Caco-2 (cell line): Measurements from ENCODE around the gene PLAC8L1. TPM values are rescaled to one million over a fixed set of nuclear protein-coding genes. Genes with fewer than 3 reads are reported as not detected.

Experiments
- BruUV-seq: library from RNA; stranded (reverse); fragments of 400-500 nt; replicated peaks from 2 replicates; lab custom pipeline; 2021; lab: Mats Ljungman, UMichigan
- CTCF ChIA-PET: fragments of 300-600 bp; sonication (Branson Sonifier 250); formaldehyde crosslinking; loops from one replicate; lab custom pipeline; 2022; ENCODE audit warnings: antibody characterized with exemption; lab: Charles Lee
- POLR2A ChIA-PET: fragments of 300-600 bp; sonication (Branson Sonifier 250); formaldehyde crosslinking; loops from one replicate; lab custom pipeline; 2022; ENCODE audit warnings: antibody characterized with exemption; lab: Charles Lee
- DNase-seq, 2 experiments: peaks; one replicate each; pipeline versions ENCODE4 v3.0.0 to v3.0.0-alpha.2; 2020 to 2022
- H3K27me3 ChIP-seq: replicated peaks from 2 replicates; pipeline ENCODE4 v1.6.0; 2011; ENCODE audit warnings: low read length; ENCODE audit not compliant: control insufficient read depth, insufficient read depth
- H3K36me3 ChIP-seq: 2 replicates; pipeline ENCODE4 v1.5.1; 2011; ENCODE audit warnings: low read length; ENCODE audit not compliant: control insufficient read depth, insufficient read depth
- H3K4me1 ChIP-seq: fragments of 250-450 bp; sonication (Bioruptor Pico); 2 replicates; pipeline ENCODE4 v1.5.1; 2020; ENCODE audit warnings: mild to moderate bottlenecking
- H3K4me3 ChIP-seq: 2 replicates; pipeline ENCODE4 v1.5.1; 2011; ENCODE audit warnings: low read depth, mild to moderate bottlenecking, control low read depth, low read length
- H3K9me3 ChIP-seq: fragments of 250-450 bp; sonication (Bioruptor Pico); 2 replicates; pipeline ENCODE4 v1.5.1; 2020; ENCODE audit warnings: mild to moderate bottlenecking, moderate library complexity
- H3K27ac Mint-ChIP-seq: one replicate; pipeline ENCODE4 v1.8.0; 2022; ENCODE audit warnings: mixed read lengths; ENCODE audit not compliant: unreplicated experiment
- H3K27me3 Mint-ChIP-seq: one replicate; pipeline ENCODE4 v1.8.0; 2022; ENCODE audit warnings: mixed read lengths; ENCODE audit not compliant: insufficient read depth, unreplicated experiment
- H3K36me3 Mint-ChIP-seq: one replicate; pipeline ENCODE4 v1.8.0; 2022; ENCODE audit warnings: mild to moderate bottlenecking, mixed read lengths; ENCODE audit not compliant: insufficient read depth, unreplicated experiment
- H3K4me1 Mint-ChIP-seq: one replicate; pipeline ENCODE4 v1.8.0; 2022; ENCODE audit warnings: low read depth, mixed read lengths; ENCODE audit not compliant: unreplicated experiment
- H3K4me3 Mint-ChIP-seq: one replicate; pipeline ENCODE4 v1.8.0; 2022; ENCODE audit warnings: mild to moderate bottlenecking, moderate library complexity, mixed read lengths; ENCODE audit not compliant: unreplicated experiment
- H3K9me3 Mint-ChIP-seq: one replicate; pipeline ENCODE4 v1.8.0; 2022; ENCODE audit warnings: mixed read lengths; ENCODE audit not compliant: unreplicated experiment
- intact Hi-C: fragments of 100-400 bp; cut with micrococcal nuclease; formaldehyde crosslinking; loops from one replicate; pipeline ENCODE4 v1.10.0; 2022; ENCODE audit not compliant: unreplicated experiment
- total RNA-seq: library from RNA; stranded (reverse); gene quantifications from 2 replicates; pipeline ENCODE4 v1.2.3, GENCODE V29; 2022
- TF ChIP-seq, protein P1 (sequence below), 2 experiments: fragments of 200-600 bp in 1 of 2; IDR thresholded peaks; 1 replicate in 1 of 2; 2 replicates in 1 of 2; pipeline versions ENCODE4 v1.5.1 to v1.8.0; 2011 to 2022; ENCODE audit warnings: antibody characterized with exemption in 1 of 2, control low read depth in 1 of 2, inconsistent platforms in 1 of 2, low read depth in 1 of 2, low read length in 1 of 2, mild to moderate bottlenecking in 1 of 2, moderate library complexity in 1 of 2; ENCODE audit not compliant: insufficient read depth in 1 of 2, severe bottlenecking in 1 of 2, unreplicated experiment in 1 of 2

The PLAC8L1 gene
- total RNA-seq, 1 experiment from 2014 or later: 1.0 TPM

DNA sequence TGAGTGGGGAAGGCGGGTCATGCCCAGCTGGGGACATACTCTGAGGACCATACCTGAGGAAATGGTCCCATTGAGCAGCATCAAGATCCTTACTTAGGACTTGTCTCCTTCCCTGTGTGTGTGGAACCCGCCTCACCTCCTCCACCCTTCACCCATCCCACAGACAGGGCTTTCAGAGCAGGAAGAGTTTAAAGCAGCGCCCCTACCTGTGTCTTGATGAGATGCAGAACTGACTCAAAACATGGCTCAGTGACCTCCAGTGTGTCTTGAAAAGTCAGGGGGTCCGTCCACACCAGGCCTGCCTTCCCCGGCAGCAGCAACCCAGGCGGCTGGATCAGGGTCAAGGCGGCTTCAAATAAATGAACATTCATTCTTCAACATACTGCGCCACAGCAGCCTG lies 38.4 kb downstream of the PLAC8L1 start:
- peaks cover 68% of the 10 kb centered on the region for H3K36me3 Mint-ChIP-seq
- POLR2A ChIA-PET: no interaction called here
- H3K27me3 Mint-ChIP-seq: no peaks in the 10 kb centered on the region
- Histone ChIP-seq H3K36me3 (peaks cover 5% of the 10 kb centered on the region), H3K4me3 (no peak overlapping the region), H3K9me3 (no peaks in the 10 kb centered on the region), H3K27me3 (no peaks in the 10 kb centered on the region), H3K4me1 (no peaks in the 10 kb centered on the region)
- no peak overlapping the region for H3K27ac Mint-ChIP-seq
- no TSS peak for BruUV-seq
- DNase-seq: no peak
- TF ChIP-seq, protein P1, sequence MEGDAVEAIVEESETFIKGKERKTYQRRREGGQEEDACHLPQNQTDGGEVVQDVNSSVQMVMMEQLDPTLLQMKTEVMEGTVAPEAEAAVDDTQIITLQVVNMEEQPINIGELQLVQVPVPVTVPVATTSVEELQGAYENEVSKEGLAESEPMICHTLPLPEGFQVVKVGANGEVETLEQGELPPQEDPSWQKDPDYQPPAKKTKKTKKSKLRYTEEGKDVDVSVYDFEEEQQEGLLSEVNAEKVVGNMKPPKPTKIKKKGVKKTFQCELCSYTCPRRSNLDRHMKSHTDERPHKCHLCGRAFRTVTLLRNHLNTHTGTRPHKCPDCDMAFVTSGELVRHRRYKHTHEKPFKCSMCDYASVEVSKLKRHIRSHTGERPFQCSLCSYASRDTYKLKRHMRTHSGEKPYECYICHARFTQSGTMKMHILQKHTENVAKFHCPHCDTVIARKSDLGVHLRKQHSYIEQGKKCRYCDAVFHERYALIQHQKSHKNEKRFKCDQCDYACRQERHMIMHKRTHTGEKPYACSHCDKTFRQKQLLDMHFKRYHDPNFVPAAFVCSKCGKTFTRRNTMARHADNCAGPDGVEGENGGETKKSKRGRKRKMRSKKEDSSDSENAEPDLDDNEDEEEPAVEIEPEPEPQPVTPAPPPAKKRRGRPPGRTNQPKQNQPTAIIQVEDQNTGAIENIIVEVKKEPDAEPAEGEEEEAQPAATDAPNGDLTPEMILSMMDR (IDR thresholded peaks at IDR 0.05; ENCODE audit: insufficient read depth in 1 of 2, low read depth in 1 of 2, low read length in 1 of 2, severe bottlenecking in 1 of 2, unreplicated experiment in 1 of 2): no peak
- CTCF ChIA-PET: no interaction called here
- intact Hi-C loops: no loop called here
- H3K9me3 Mint-ChIP-seq: no peaks in the 10 kb centered on the region
- H3K4me1 Mint-ChIP-seq: no peaks in the 10 kb centered on the region
- H3K4me3 Mint-ChIP-seq: no peak overlapping the region

DNA sequence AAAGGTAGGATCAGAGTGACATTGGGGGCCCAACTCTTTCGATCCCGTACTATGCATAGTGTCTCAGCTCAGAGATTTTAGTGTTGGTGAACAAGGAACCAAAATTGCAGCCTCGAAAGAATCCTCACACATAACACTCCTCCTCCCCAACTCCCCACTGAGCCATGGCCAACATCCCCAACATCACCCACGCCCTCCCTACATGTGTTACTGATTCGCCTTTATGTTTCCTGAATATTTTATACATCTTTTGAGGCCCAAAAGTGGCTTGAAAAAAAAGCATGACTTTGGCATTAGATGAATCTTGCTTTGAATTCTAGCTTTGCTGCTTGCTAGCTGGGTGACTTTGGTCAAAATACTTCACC lies 45.2 kb downstream of the PLAC8L1 start:
- TF ChIP-seq, protein P1 (IDR thresholded peaks at IDR 0.05; ENCODE audit: insufficient read depth in 1 of 2, low read depth in 1 of 2, low read length in 1 of 2, severe bottlenecking in 1 of 2, unreplicated experiment in 1 of 2): no peak
- POLR2A ChIA-PET: no interaction called here
- no TSS peak for BruUV-seq
- Mint-ChIP-seq H3K9me3 (no peaks in the 10 kb centered on the region), H3K4me1 (no peaks in the 10 kb centered on the region), H3K27me3 (no peaks in the 10 kb centered on the region), H3K36me3 (peaks cover 57% of the 10 kb centered on the region), H3K27ac (no peak overlapping the region), H3K4me3 (no peak overlapping the region)
- H3K4me3 ChIP-seq: no peak overlapping the region
- H3K27me3 ChIP-seq: no peaks in the 10 kb centered on the region
- intact Hi-C loops: no loop called here
- CTCF ChIA-PET: no interaction called here
- no peak for DNase-seq
- H3K4me1 ChIP-seq: no peaks in the 10 kb centered on the region
- H3K36me3 ChIP-seq: peaks cover 4% of the 10 kb centered on the region
- no peaks in the 10 kb centered on the region for H3K9me3 ChIP-seq

DNA sequence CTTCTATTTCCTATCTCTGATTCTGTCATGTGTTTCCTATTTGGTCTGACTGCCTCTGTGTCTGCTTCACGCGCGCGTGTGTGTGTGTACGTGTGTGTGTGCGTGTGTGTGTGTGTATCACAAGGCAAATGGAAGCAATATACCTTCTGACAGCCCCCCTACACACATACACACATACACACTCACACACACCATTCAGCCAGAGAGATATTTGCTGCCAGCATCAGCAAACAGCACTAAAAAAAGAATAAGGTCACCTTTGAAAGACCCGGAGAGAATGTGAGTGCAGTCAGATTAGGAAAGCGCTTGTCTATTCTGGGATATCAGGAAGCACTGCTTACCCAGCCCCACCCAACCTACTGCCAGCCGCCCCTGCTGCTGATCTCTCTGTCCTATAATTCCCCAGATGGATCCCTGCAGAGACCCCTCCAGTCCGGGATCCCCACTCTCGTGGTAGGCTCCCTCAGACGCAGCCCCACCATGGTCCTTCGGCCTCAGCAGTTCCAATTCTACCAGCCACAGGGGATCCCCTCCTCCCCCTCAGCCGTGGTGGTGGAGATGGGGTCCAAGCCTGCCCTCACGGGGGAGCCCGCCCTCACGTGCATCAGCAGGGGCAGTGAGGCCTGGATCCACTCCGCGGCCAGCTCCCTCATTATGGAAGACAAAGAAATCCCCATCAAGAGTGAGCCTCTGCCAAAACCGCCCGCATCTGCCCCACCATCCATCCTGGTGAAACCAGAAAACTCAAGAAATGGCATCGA lies 45.7 kb downstream of the PLAC8L1 start:
- Histone ChIP-seq H3K36me3 (peaks cover 4% of the 10 kb centered on the region), H3K27me3 (no peaks in the 10 kb centered on the region), H3K4me3 (no peak overlapping the region), H3K9me3 (no peaks in the 10 kb centered on the region), H3K4me1 (no peaks in the 10 kb centered on the region)
- no peaks in the 10 kb centered on the region for H3K27me3 Mint-ChIP-seq
- ChIA-PET CTCF (no interaction called here), POLR2A (no interaction called here)
- H3K9me3 Mint-ChIP-seq: no peaks in the 10 kb centered on the region
- no peaks in the 10 kb centered on the region for H3K4me1 Mint-ChIP-seq
- H3K36me3 Mint-ChIP-seq: peaks cover 52% of the 10 kb centered on the region
- TF ChIP-seq, protein P1 (IDR thresholded peaks at IDR 0.05; ENCODE audit: insufficient read depth in 1 of 2, low read depth in 1 of 2, low read length in 1 of 2, severe bottlenecking in 1 of 2, unreplicated experiment in 1 of 2): no peak
- DNase-seq: no peak
- intact Hi-C loops: no loop called here
- BruUV-seq: no TSS peak
- no peak overlapping the region for H3K4me3 Mint-ChIP-seq
- H3K27ac Mint-ChIP-seq: no peak overlapping the region
